OCI-LY1 (cell line): ENCODE data around the gene GRK4.

ENCODE experiments used
- CTCF ChIP-seq: fragments of 200-600 bp; sonication (generic), shearing (Covaris generic); IDR thresholded peaks from 2 replicates; pipeline ENCODE4 v1.5.1; 2017; ENCODE audit warnings: mild to moderate bottlenecking, antibody characterized with exemption, low read length, moderate library complexity, mixed read lengths
- EZH2 ChIP-seq: fragments of 200-600 bp; sonication (generic), shearing (Covaris generic); IDR thresholded peaks from 2 replicates; pipeline ENCODE4 v1.8.0; 2017; ENCODE audit warnings: borderline replicate concordance, mixed run types, mild to moderate bottlenecking, antibody characterized with exemption, low read length, moderate library complexity, mixed read lengths

- TF ChIP-seq CTCF (no peak), EZH2 (no peak)
Observed at GRCh38 chr4:2941138-2942036, 22.0 kb upstream of the GRK4 start.
